Smooth muscle cell (in vitro differentiated cells): ENCODE data around the gene TGFBR2. TPM values are rescaled to one million over a fixed set of nuclear protein-coding genes. Genes with fewer than 3 reads are reported as not detected.

Experiments
- DNase-seq: peaks from one replicate; lab custom pipeline; 2025; ENCODE audit not compliant: unreplicated experiment; lab: John Stamatoyannopoulos, UW
- H2AFZ ChIP-seq: fragments of 200-600 bp; sonication (generic); 2 replicates; pipeline ENCODE4 v1.6.0; 2016; ENCODE audit warnings: antibody characterized with exemption, low read depth, mild to moderate bottlenecking
- H3F3A ChIP-seq: fragments of 200-600 bp; sonication (generic); 2 replicates; pipeline ENCODE4 v1.6.0; 2017; ENCODE audit warnings: antibody characterized with exemption, low read depth
- H3K27ac ChIP-seq: fragments of 200-600 bp; sonication (generic); 2 replicates; pipeline ENCODE4 v1.5.1; 2016; ENCODE audit warnings: low read depth, mild to moderate bottlenecking
- H3K27me3 ChIP-seq: fragments of 200-600 bp; sonication (generic); 2 replicates; pipeline ENCODE4 v1.6.1; 2016; ENCODE audit warnings: low read depth, mild to moderate bottlenecking
- H3K36me3 ChIP-seq: fragments of 200-600 bp; sonication (generic); 2 replicates; pipeline ENCODE4 v1.5.1; 2016; ENCODE audit warnings: low read depth
- H3K4me1 ChIP-seq: fragments of 200-600 bp; sonication (generic); 2 replicates; pipeline ENCODE4 v1.5.1; 2016; ENCODE audit warnings: low read depth
- H3K4me2 ChIP-seq: fragments of 200-600 bp; sonication (generic); 2 replicates; pipeline ENCODE4 v1.6.0; 2016; ENCODE audit warnings: mild to moderate bottlenecking
- H3K4me3 ChIP-seq: fragments of 200-600 bp; sonication (generic); 2 replicates; pipeline ENCODE4 v1.5.1; 2016; ENCODE audit warnings: mild to moderate bottlenecking
- H3K79me2 ChIP-seq: fragments of 200-600 bp; sonication (generic); 2 replicates; pipeline ENCODE4 v1.6.0; 2016; ENCODE audit warnings: low read depth, mild to moderate bottlenecking
- H3K9ac ChIP-seq: fragments of 200-600 bp; sonication (generic); 2 replicates; pipeline ENCODE4 v1.6.0; 2016; ENCODE audit warnings: low read depth
- H3K9me3 ChIP-seq: fragments of 200-600 bp; sonication (generic); replicated peaks from 2 replicates; pipeline ENCODE4 v1.5.1; 2016; ENCODE audit warnings: low read depth
- H4K20me1 ChIP-seq: fragments of 200-600 bp; sonication (generic); 2 replicates; pipeline ENCODE4 v1.6.0; 2016; ENCODE audit warnings: low read depth
- WGBS: methylation state at CpG from one replicate; pipeline ENCODE4 v1.1.7; 2016; ENCODE audit warnings: low lambda C conversion rate; 5-methylcytosine and 5-hydroxymethylcytosine counted together
- polyA plus RNA-seq: library from polyadenylated mRNA; unstranded; fragments of >200 nt; fragmentation: Nextera tagmentation; extraction: Ambion mirVana; gene quantifications from 2 replicates; pipeline ENCODE4 v1.2.1, GENCODE V29; 2016
- total RNA-seq: library from RNA; depleted of rRNA; stranded (reverse); fragments of >200 nt; gene quantifications from 2 replicates; pipeline ENCODE4 v1.2.3, GENCODE V29; 2014
- TF ChIP-seq, protein P1 (sequence below): fragments of 200-600 bp; sonication (generic); IDR thresholded peaks from 2 replicates; pipeline ENCODE4 v1.5.1; 2017; ENCODE audit warnings: borderline replicate concordance, mild to moderate bottlenecking, antibody characterized with exemption; ENCODE audit not compliant: insufficient read depth, poor library complexity, severe bottlenecking

Gene TGFBR2
- total and polyA plus RNA-seq, 2 experiments from 2014 or later = 39.6 to 53.7 TPM

DNA sequence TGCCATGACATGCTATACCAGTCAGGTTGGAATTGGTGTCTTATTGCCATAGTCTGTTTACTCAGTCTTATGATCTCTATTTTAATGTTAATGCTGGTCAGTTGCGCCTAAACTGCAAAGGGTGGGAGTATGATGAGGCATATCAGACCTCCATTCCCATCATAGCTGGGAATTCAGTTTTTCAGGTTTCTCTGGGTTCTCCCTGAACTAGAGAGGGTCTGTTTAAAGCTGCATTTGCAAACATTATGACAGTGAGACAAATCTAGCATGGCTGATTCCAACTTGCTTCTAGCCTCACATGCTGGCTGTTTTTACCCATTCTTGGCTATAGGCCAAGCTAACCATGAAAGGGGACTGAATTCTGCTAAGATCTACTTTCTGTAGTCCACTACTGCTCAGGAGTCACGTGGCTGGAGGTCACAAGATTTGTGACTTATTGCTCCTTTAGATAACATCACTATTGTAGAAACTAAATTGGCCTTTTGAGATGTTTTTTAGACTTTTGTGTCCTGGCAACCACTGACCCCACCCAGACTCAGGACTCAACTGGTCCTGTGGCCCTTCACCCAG, 96.5 kb downstream of the TGFBR2 start:
- Histone ChIP-seq H3K27me3 (no peaks in the 10 kb centered on the region), H3K36me3 (no peaks in the 10 kb centered on the region), H3K4me2 (no peak overlapping the region), H3K9ac (no peak overlapping the region), H3K27ac (no peak overlapping the region), H2AFZ (no peak overlapping the region), H3K4me1 (no peaks in the 10 kb centered on the region), H4K20me1 (no peaks in the 10 kb centered on the region), H3F3A (no peaks in the 10 kb centered on the region), H3K9me3 (no peaks in the 10 kb centered on the region), H3K4me3 (no peak overlapping the region), H3K79me2 (no peaks in the 10 kb centered on the region)
- WGBS = 93% methylated on average over 2 of the region's 2 CpGs
- no peak for DNase-seq
- TF ChIP-seq, protein P1, sequence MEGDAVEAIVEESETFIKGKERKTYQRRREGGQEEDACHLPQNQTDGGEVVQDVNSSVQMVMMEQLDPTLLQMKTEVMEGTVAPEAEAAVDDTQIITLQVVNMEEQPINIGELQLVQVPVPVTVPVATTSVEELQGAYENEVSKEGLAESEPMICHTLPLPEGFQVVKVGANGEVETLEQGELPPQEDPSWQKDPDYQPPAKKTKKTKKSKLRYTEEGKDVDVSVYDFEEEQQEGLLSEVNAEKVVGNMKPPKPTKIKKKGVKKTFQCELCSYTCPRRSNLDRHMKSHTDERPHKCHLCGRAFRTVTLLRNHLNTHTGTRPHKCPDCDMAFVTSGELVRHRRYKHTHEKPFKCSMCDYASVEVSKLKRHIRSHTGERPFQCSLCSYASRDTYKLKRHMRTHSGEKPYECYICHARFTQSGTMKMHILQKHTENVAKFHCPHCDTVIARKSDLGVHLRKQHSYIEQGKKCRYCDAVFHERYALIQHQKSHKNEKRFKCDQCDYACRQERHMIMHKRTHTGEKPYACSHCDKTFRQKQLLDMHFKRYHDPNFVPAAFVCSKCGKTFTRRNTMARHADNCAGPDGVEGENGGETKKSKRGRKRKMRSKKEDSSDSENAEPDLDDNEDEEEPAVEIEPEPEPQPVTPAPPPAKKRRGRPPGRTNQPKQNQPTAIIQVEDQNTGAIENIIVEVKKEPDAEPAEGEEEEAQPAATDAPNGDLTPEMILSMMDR = no peak

DNA sequence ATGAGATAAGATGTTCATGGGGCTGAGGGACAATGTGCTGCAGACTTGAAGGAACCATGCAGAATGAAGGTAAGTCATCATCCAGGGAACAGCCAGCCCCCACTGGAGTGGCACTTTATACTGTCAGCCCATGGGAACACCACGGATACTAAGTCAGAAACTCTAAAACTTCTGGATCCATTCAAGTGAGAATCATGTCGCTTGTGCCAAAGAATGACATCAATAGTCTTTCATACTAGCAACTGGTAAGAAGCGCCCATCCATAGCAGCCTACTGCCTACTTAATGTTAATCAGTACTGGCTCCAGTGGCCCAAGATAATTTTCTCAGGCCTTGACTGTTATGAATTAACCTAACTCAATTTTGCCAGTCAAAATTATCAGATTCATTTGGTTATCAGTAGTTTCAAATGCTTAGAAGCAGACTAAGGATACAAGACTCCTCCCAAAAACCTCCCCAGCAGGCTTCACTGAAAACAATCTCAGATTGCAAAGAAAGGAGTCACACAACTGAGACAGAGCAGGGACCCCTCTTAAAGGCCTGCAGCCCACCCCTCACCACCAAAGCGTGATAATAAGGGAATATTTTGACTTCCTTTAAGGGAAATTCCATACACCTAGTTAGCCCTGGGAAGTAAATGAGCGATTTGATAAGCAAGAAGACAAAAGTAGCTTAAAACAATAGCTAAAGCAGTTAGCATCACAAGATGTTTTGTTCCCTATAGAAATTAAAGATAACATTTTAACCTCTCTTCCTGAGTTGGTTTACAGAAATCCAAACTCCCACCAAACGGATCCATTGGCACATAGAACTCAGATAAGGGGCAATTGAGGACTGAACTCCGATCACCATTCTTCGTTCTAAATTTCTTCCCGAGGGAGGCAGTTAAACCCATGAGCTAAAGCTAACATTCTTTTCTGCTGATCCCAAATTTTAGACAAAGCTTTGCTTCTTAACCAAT, 98.8 kb downstream of the TGFBR2 start:
- Histone ChIP-seq H3K79me2 (no peaks in the 10 kb centered on the region), H3K4me1 (no peaks in the 10 kb centered on the region), H3K4me3 (no peak overlapping the region), H3K4me2 (no peak overlapping the region), H3K9ac (no peak overlapping the region), H3K9me3 (no peaks in the 10 kb centered on the region), H3F3A (no peaks in the 10 kb centered on the region), H3K36me3 (no peaks in the 10 kb centered on the region), H3K27me3 (no peaks in the 10 kb centered on the region), H3K27ac (no peak overlapping the region), H4K20me1 (no peaks in the 10 kb centered on the region), H2AFZ (no peak overlapping the region)
- WGBS = 90% methylated on average over 9 of the region's 9 CpGs
- DNase-seq = no peak
- TF ChIP-seq, protein P1 = no peak

DNA sequence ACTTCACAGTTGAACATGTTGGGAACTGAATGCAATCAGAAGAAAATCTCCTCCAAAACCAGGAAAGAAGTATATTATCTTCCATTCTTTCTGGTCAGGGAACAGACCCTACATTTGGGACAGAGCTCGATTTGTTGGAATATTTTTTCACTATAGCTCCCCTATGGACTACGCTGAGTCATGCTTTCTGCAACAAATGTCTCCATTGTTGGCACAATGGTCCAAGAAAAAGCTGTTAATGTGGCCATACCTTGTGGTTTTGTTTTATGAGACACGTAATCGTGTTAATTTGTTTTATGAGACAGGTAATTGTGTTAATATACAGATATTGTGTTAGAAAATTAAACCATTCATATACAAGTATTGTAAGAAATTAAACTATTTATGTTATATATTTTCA, 101.4 kb downstream of the TGFBR2 start:
- Histone ChIP-seq H3K4me3 (no peak overlapping the region), H3F3A (no peaks in the 10 kb centered on the region), H3K9me3 (no peaks in the 10 kb centered on the region), H4K20me1 (no peaks in the 10 kb centered on the region), H3K27me3 (no peaks in the 10 kb centered on the region), H3K79me2 (no peaks in the 10 kb centered on the region), H3K9ac (no peak overlapping the region), H3K4me2 (no peak overlapping the region), H3K27ac (no peak overlapping the region), H3K36me3 (no peaks in the 10 kb centered on the region), H3K4me1 (no peaks in the 10 kb centered on the region), H2AFZ (no peak overlapping the region)
- TF ChIP-seq, protein P1 = no peak
- WGBS = 95% methylated on average over 4 of the region's 4 CpGs
- no peak for DNase-seq

DNA sequence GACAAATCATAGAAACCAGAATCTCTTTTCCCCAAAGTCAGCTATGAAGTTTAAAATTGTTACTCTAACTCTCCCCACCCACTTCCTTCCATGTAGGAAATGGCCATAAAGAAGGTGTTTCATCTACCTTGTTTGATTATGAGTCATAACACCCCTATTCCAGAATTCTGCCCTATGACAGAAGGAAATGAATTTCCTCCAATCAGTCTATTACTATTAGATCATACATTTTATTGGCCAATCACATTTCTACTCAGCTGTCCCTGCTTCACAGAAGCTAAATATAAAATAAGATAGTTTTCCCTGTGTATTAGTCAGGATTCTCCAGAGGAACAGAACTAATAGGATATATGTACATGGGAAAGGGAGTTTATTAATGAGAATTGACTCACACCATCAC, 102.1 kb downstream of the TGFBR2 start:
- no peaks in the 10 kb centered on the region for H3K27me3 ChIP-seq
- no peaks in the 10 kb centered on the region for H3K9me3 ChIP-seq
- no peaks in the 10 kb centered on the region for H3K36me3 ChIP-seq
- H3K79me2 ChIP-seq = no peaks in the 10 kb centered on the region
- H3K4me2 ChIP-seq = no peak overlapping the region
- H3K4me1 ChIP-seq = no peaks in the 10 kb centered on the region
- no peaks in the 10 kb centered on the region for H4K20me1 ChIP-seq
- no peak for DNase-seq
- no peak overlapping the region for H2AFZ ChIP-seq
- no peak overlapping the region for H3K27ac ChIP-seq
- H3F3A ChIP-seq = no peaks in the 10 kb centered on the region
- no peak overlapping the region for H3K4me3 ChIP-seq
- no peak overlapping the region for H3K9ac ChIP-seq
- TF ChIP-seq, protein P1 = no peak
